Activated naive CD4-positive, alpha-beta T cell treated with anti-CD3 and anti-CD28 coated beads, Interleukin-2, amount 10 ng/mL, durations not matched to agents 7 days and 5 days (primary cell): ENCODE measurements around the gene COPS7A.

Experiments used
- CTCF ChIA-PET: fragments of 350-600 bp; sonication (Branson Sonifier 250); formaldehyde crosslinking; loops from one replicate; lab custom pipeline; 2021; ENCODE audit warnings: antibody characterized with exemption; lab: Charles Lee
- DNase-seq: peaks from one replicate; pipeline ENCODE4 v3.0.0-alpha.2; 2020
- H3K27ac Mint-ChIP-seq: one replicate; pipeline ENCODE4 v1.8.0; 2021; ENCODE audit warnings: mild to moderate bottlenecking, moderate library complexity, mixed read lengths
- H3K27me3 Mint-ChIP-seq: one replicate; pipeline ENCODE4 v1.8.0; 2021; ENCODE audit warnings: mild to moderate bottlenecking, mixed read lengths
- H3K36me3 Mint-ChIP-seq: one replicate; pipeline ENCODE4 v1.8.0; 2021; ENCODE audit warnings: mixed read lengths
- H3K4me1 Mint-ChIP-seq: one replicate; pipeline ENCODE4 v1.8.0; 2021; ENCODE audit warnings: mixed read lengths
- H3K4me3 Mint-ChIP-seq: one replicate; pipeline ENCODE4 v1.8.0; 2021; ENCODE audit warnings: mild to moderate bottlenecking, moderate library complexity, mixed read lengths
- H3K9me3 Mint-ChIP-seq: one replicate; pipeline ENCODE4 v1.8.0; 2021; ENCODE audit warnings: mixed read lengths

COPS7A gene, protein sequence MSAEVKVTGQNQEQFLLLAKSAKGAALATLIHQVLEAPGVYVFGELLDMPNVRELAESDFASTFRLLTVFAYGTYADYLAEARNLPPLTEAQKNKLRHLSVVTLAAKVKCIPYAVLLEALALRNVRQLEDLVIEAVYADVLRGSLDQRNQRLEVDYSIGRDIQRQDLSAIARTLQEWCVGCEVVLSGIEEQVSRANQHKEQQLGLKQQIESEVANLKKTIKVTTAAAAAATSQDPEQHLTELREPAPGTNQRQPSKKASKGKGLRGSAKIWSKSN

GRCh38 chr12:6723607-6724408 lies at the start of gene COPS7A:
COPS7A (plus strand) TSS chr12:6724046; CDS start chr12:6724657, 611 bp downstream.
- peaks cover 8% of the 10 kb centered on the region for H3K27me3 Mint-ChIP-seq
- H3K9me3 Mint-ChIP-seq = no peaks in the 10 kb centered on the region
- peak; percentile 99 for DNase-seq
- H3K4me3 Mint-ChIP-seq = peak within 1 kb of the TSS; percentile 88
- CTCF ChIA-PET = interaction anchor here (0.9 to 1.7 kb wide), 5 partner anchors 25 to 101 kb away, joined by 3 to 7 read pairs (median 4); partner anchors contain the start of gene ZNF384
- peaks cover 31% of the 10 kb centered on the region for H3K4me1 Mint-ChIP-seq
- H3K36me3 Mint-ChIP-seq = peaks cover 10% of the 10 kb centered on the region
- H3K27ac Mint-ChIP-seq = peak within 1 kb of the TSS; percentile 91

DNA sequence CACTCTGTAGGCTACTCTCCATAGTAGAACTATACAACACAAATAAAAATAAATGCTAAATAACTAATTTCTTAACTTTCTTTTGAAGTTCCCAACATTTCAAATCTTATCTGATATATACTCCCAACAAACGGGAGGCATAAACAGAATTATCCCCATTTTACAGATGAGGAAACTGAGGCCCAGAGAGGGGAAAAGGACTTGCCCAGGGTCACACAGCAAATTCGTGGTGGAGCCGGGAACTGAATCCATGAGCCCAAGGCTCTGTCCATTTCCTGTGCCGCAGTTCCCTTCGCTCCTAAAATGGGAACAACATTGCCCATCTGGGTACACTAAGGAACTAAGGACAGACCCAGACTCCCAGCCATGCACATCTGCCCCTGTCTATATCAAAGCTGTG lies 46.9 kb upstream of the COPS7A start:
- Mint-ChIP-seq H3K9me3 (no peaks in the 10 kb centered on the region), H3K4me3 (no peak overlapping the region), H3K36me3 (peaks cover 68% of the 10 kb centered on the region), H3K4me1 (peaks cover 6% of the 10 kb centered on the region), H3K27me3 (no peaks in the 10 kb centered on the region), H3K27ac (no peak overlapping the region)
- no peak for DNase-seq
- CTCF ChIA-PET = interaction anchor here (1.0 kb wide), 1 partner anchor 8 kb away, joined by 3 read pairs; no protein-coding TSS in a partner anchor

GRCh38 chr12:6684609-6685008 lies 39.2 kb upstream of the COPS7A start:
- Mint-ChIP-seq H3K4me1 (peaks cover 53% of the 10 kb centered on the region), H3K27me3 (no peaks in the 10 kb centered on the region), H3K36me3 (peaks cover 44% of the 10 kb centered on the region), H3K27ac (peak overlapping the region; percentile 54), H3K4me3 (no peak overlapping the region), H3K9me3 (no peaks in the 10 kb centered on the region)
- DNase-seq = peak; percentile 67
- CTCF ChIA-PET = interaction anchor here (0.7 to 3.9 kb wide), 20 partner anchors 8 to 219 kb away, joined by 3 to 30 read pairs (median 4); partner anchors contain the start of gene COPS7A

DNA sequence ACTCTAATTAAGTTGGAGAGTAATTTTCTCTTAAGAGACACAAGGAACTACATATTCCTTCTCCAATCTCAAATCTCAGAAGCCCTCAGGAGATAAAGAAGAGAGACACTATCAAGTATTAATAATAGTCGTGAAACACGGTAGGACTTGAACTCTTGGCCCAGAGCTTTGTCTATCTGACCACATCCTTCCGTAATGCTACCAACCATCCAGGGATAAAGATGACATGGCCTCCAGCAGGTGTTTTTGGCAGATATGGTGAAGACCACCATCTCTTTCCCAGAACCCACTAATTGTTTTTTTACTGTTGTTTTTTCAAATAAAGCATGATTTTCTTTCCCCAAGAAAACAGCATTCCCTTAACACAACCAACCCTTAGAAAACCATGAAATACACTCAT lies 38.0 kb upstream of the COPS7A start:
- H3K4me3 Mint-ChIP-seq = no peak overlapping the region
- no peaks in the 10 kb centered on the region for H3K9me3 Mint-ChIP-seq
- H3K27me3 Mint-ChIP-seq = no peaks in the 10 kb centered on the region
- CTCF ChIA-PET = interaction anchor here (3.9 kb wide), 1 partner anchor 66 kb away, joined by 30 read pairs; no protein-coding TSS in a partner anchor
- H3K27ac Mint-ChIP-seq = peak overlapping the region; percentile 59
- H3K36me3 Mint-ChIP-seq = peaks cover 43% of the 10 kb centered on the region
- peaks cover 58% of the 10 kb centered on the region for H3K4me1 Mint-ChIP-seq
- DNase-seq = no peak

DNA sequence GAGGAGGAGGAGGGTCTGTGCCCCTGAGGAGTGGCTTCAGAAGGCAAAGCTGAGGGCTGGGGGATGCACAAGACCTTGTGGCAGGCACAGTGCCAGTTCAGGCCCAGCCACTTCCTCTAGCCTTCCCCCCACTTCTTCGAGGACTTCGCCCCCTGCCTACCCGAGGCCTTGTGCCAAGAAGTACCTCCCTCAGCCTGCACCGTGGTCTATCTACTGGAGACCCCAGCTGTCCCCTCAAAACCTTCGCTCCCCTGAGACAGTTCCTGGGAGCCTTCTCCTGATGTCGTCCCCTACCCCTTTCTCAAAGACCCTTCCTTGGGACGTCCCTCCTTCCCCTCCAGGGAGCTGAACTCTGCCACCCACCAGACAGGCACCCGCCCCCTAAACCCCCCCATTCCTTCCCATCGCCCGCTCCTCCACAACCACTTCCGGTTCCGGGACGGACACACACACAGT lies 35.3 kb upstream of the COPS7A start:
- CTCF ChIA-PET = interaction anchor here (0.5 to 1.7 kb wide), 7 partner anchors 34 to 138 kb away, joined by 3 to 7 read pairs (median 3); partner anchors contain the start of genes COPS7A and MLF2
- peak overlapping the region; percentile 96 for H3K27ac Mint-ChIP-seq
- peak overlapping the region; percentile 95 for H3K4me3 Mint-ChIP-seq
- DNase-seq = peak; percentile 54
- H3K27me3 Mint-ChIP-seq = no peaks in the 10 kb centered on the region
- peaks cover 47% of the 10 kb centered on the region for H3K4me1 Mint-ChIP-seq
- no peaks in the 10 kb centered on the region for H3K9me3 Mint-ChIP-seq
- peaks cover 31% of the 10 kb centered on the region for H3K36me3 Mint-ChIP-seq

DNA sequence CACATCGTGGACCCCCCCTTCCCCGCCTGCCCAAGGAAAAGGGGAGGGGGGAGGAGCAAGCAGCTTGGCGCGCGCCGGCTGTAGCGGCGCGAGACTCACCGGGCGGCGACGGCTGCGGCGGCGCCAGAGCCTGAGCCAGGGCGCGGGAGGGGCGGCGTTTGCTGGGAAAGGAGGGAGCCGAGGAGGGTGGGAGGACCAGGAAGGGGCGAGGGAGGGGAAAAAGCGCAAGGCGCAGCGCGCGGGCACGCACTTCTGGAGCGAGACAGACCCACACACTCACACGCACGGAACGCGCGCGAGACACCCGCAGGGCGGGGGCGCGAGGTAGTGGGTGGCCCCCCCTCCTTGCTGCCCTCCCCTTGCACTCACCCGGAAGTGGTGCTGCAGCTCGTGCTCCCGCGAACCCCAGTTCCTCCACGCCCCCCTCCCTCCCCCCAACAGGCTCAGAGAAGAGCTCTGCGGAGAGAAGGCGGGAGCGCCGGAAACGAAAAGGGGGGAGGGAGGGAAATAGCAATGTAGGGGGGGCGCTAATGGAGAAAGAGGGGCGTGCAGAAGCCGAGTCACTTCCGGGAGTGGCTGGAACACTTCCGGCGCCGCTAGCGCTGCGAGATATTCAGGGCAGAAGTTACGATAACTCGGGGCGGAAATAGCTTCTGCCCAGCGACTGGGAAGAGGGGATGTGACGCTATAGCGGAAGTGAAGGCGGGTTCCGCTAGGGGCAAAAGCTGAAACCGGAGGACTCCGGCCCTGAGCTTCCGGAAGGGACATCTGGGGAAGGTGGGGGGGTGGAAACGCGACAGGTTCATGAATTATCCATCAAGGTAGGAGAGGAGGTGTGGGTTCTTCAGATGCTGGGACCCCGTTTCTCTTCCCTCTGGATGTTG lies 34.6 kb upstream of the COPS7A start, which contains the start of gene ZNF384:
Gene ZNF384, minus strand, starts transcription at position 377 of the 884 bp plus-strand sequence. CDS start 9,855 bp downstream, outside the sequence.
- H3K4me1 Mint-ChIP-seq = peaks cover 45% of the 10 kb centered on the region
- peaks cover 1% of the 10 kb centered on the region for H3K27me3 Mint-ChIP-seq
- H3K27ac Mint-ChIP-seq = peak within 1 kb of the TSS; percentile 96
- CTCF ChIA-PET = interaction anchor here (0.5 to 1.7 kb wide), 9 partner anchors 10 to 137 kb away, joined by 3 to 7 read pairs (median 4); partner anchors contain the start of genes COPS7A and MLF2
- H3K9me3 Mint-ChIP-seq = no peaks in the 10 kb centered on the region
- peaks cover 31% of the 10 kb centered on the region for H3K36me3 Mint-ChIP-seq
- peak; percentile 97 for DNase-seq
- peak within 1 kb of the TSS; percentile 95 for H3K4me3 Mint-ChIP-seq

DNA sequence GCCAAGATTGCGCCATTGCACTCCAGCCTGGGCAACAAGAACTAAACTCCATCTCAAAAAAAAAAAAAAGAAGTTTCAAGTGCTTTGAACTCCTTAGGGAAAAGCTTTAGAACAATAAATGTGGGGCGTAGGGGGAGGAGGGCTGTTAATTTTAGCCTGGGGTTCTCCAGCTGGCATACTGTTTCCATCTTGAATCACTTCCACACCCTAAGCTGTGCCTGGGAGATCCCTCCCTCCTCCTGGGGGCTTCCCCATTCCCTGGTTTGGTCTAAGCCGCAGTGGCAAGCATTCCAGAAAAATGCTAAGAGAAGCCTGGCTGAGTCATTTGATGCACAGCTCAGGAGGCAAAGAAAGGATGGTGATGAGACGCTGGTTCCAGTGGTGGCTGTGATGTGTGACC lies 32.4 kb upstream of the COPS7A start:
- Mint-ChIP-seq H3K27me3 (peaks cover 10% of the 10 kb centered on the region), H3K4me3 (no peak overlapping the region), H3K9me3 (no peaks in the 10 kb centered on the region), H3K4me1 (peaks cover 27% of the 10 kb centered on the region), H3K36me3 (peaks cover 18% of the 10 kb centered on the region), H3K27ac (no peak overlapping the region)
- DNase-seq = no peak
- CTCF ChIA-PET = interaction anchor here (0.5 kb wide), 1 partner anchor 1331 kb away, joined by 3 read pairs; no protein-coding TSS in a partner anchor

- H3K27ac Mint-ChIP-seq = no peak overlapping the region
- H3K36me3 Mint-ChIP-seq = peaks cover 4% of the 10 kb centered on the region
- DNase-seq = no peak
- H3K9me3 Mint-ChIP-seq = no peaks in the 10 kb centered on the region
- H3K4me3 Mint-ChIP-seq = no peak overlapping the region
- peaks cover 14% of the 10 kb centered on the region for H3K4me1 Mint-ChIP-seq
- CTCF ChIA-PET = interaction anchor here (1.2 to 2.0 kb wide), 3 partner anchors 9 to 73 kb away, joined by 3 to 6 read pairs (median 3); no protein-coding TSS in a partner anchor
- H3K27me3 Mint-ChIP-seq = peaks cover 24% of the 10 kb centered on the region
Observed at GRCh38 chr12:6692888-6693287, 31.0 kb upstream of the COPS7A start.

DNA sequence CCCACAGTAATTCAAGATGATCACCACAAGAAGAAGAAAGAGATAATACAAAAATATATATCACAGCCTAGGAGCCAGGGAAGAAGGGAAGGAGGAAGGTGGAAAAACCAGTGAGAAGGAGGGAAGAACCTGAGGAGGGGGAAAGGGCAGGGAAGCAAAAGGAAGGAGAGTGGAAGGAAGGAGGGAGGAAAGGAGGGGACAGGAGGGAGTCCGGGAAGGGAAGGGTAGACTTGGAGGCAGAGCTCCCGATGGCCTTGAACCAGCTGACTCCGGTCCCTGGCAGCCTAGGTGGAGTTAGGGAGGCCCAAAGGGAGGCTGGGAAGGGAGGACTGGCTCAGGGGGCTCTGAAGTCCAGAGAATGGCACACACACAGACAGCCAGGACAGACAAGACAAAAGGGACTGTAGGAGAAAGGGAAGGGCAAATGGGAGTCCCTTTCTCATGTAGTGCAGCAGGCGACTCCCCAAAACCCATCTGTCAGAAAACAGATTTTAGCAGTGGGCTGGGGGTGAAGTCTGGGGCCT lies 30.0 kb upstream of the COPS7A start:
- CTCF ChIA-PET = interaction anchor here (2.0 kb wide), 1 partner anchor 74 kb away, joined by 6 read pairs; no protein-coding TSS in a partner anchor
- Mint-ChIP-seq H3K4me3 (no peak overlapping the region), H3K27me3 (peaks cover 34% of the 10 kb centered on the region), H3K9me3 (no peaks in the 10 kb centered on the region), H3K4me1 (peaks cover 11% of the 10 kb centered on the region), H3K36me3 (no peaks in the 10 kb centered on the region), H3K27ac (no peak overlapping the region)
- no peak for DNase-seq

DNA sequence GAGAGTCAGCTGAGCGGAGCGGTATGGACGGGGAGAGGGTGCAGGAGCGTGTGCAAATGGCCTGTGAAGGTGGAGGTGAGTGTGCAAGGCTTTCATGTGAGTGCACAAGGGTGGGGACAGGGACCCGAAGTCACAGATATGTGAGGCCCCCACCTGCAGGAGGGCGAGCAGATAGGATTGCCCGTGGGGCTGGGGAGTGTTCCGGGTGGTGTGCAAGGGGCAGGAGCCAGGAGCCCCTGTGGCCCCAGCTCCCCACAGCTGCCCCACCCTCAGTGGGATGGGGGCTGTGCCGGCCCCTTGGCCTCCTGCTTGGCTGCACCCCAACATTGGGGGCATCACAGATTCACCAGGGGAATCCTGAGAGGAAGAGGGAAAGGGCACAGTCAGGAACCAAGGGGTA lies 29.1 kb upstream of the COPS7A start:
- no peak overlapping the region for H3K4me3 Mint-ChIP-seq
- CTCF ChIA-PET = no interaction called here

DNA sequence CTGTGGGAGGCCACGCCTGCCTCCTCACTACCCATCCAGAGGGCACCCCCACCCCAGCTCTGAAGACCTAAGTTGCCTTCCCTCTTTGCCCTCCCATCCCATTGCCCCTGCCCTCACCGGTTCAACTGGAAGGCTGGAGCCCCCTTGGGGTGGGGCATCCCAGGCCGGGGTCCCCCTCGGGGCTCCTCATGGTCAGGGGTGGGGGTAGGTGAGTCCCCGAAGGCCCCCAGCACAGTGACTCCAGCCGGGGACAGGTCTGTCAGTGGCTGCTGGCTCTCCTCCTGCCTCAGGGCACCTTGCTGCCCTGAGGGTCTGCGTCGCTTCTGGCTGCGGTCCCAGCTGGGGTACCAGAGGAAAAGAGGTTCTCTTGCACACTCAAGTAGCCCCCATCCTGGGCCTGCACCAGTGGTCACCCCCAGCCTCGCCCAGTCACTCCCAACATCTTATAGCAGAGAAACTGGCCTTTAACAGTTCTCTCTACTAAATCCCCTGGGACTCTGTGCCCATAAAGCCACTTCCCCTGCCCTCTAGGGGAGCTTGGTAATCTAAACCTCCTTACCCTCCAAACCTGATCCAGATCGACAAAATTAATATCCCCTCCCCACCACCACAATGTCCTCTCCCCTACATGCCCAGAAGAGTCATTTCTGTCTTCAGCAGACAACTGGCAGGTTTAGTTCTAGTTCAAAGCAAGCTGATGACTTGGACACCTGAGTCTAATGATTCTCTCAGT lies 28.4 kb upstream of the COPS7A start:
- CTCF ChIA-PET = interaction anchor here (1.0 to 3.2 kb wide), 3 partner anchors 11 to 90 kb away, joined by 3 to 17 read pairs (median 4); no protein-coding TSS in a partner anchor
- Mint-ChIP-seq H3K4me3 (no peak overlapping the region), H3K27ac (no peak overlapping the region), H3K27me3 (peaks cover 50% of the 10 kb centered on the region), H3K4me1 (peaks cover 12% of the 10 kb centered on the region), H3K36me3 (no peaks in the 10 kb centered on the region), H3K9me3 (no peaks in the 10 kb centered on the region)
- DNase-seq = no peak

More for the DNA sequence above, 29.1 kb upstream of the COPS7A start:
- Mint-ChIP-seq H3K36me3 (no peaks in the 10 kb centered on the region), H3K4me1 (peaks cover 17% of the 10 kb centered on the region), H3K9me3 (no peaks in the 10 kb centered on the region), H3K27ac (no peak overlapping the region), H3K27me3 (peaks cover 42% of the 10 kb centered on the region)
- DNase-seq = no peak
